Measurements from ENCODE around the gene METTL13.

DNA sequence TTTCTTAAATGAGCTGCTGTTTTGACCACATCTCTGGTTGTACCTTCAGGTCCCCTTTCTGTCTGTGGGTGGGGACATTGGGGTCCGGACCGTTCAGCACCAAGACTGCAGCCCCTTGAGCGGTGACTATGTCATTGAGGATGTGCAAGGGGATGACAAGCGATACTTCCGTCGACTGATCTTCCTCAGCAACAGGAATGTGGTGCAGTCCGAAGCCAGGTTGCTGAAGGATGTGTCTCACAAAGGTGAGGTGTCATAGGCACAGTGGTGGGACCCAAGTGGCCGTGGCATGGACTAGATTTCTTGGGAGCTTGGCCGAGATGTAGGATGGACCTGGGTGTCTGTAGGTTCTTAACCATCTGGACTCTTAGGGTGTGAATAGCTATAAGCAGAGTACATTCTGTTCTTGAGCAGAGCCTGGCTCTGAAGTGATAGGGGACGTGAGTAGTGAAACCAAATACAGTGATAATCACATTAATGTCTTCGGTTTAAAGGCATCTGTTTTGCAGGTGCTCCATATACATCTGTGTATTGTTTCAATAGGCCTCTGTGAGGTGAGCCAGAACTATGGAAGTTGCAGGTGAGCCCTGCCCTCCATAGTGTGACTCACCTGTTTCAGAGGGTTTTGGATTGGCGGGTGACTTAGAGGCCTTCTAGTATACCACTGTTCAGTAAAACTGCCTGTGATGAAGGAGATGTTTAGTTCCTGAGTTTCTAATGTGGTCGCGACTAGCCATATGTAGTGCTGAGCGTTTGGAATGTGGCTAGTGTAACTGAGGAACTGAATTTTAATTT, 6.4 kb downstream of the METTL13 start:
- no peak for TF ChIP-seq BHLHE40 (IDR thresholded peaks at IDR 0.05; ENCODE audit: borderline replicate concordance)
- no peak for TF ChIP-seq ZNF384 (IDR thresholded peaks at IDR 0.05)
- TF ChIP-seq PKNOX1 (IDR thresholded peaks at IDR 0.05): no peak
- no peak for TF ChIP-seq SUZ12 (IDR thresholded peaks at IDR 0.05)
- TF ChIP-seq NFRKB (IDR thresholded peaks at IDR 0.05): no peak
- TF ChIP-seq CTBP1 (IDR thresholded peaks at IDR 0.05; ENCODE audit: borderline replicate concordance): no peak
- TF ChIP-seq ELF4 (IDR thresholded peaks at IDR 0.05): no peak
- TF ChIP-seq FOXK2 (IDR thresholded peaks at IDR 0.05): no peak
- TF ChIP-seq SP1 (IDR thresholded peaks at IDR 0.05): no peak
